GM12878 (cell line): ENCODE data around the gene IGF1R. TPM values are rescaled to one million over a fixed set of nuclear protein-coding genes. Genes with fewer than 3 reads are reported as not detected.
A peak's percentile ranks its signal among the peaks of the same experiment; 100 is the strongest.

Source experiments
- DPF2 ChIP-seq: fragments of 450-650 bp; IDR thresholded peaks from 2 replicates; pipeline ENCODE4 v1.6.1; 2017; ENCODE audit warnings: mild to moderate bottlenecking
- ESRRA ChIP-seq: IDR thresholded peaks from 2 replicates; pipeline ENCODE4 v1.6.1; 2012; ENCODE audit warnings: mild to moderate bottlenecking, low read length, improper control_type of control experiment
- HDGF ChIP-seq: fragments of 450-650 bp; IDR thresholded peaks from 2 replicates; pipeline ENCODE4 v1.6.1; 2016; ENCODE audit warnings: antibody characterized with exemption
- HSF1 ChIP-seq: fragments of 150-350 bp; IDR thresholded peaks from 2 replicates; pipeline ENCODE4 v1.6.1; 2014; ENCODE audit warnings: mild to moderate bottlenecking, low read depth, low read length
- IKZF2 ChIP-seq, 2 experiments: fragments of 450-650 bp; IDR thresholded peaks; 2 replicates each; pipeline ENCODE4 v1.6.1; 2017; ENCODE audit warnings: mild to moderate bottlenecking in 2 of 2, moderate library complexity in 2 of 2
- MLLT1 ChIP-seq: fragments of 450-650 bp; IDR thresholded peaks from 2 replicates; pipeline ENCODE4 v1.6.1; 2016; ENCODE audit warnings: mild to moderate bottlenecking
- MYB ChIP-seq: fragments of 150-350 bp; IDR thresholded peaks from 2 replicates; pipeline ENCODE4 v1.6.1; 2014; ENCODE audit warnings: mild to moderate bottlenecking, low read depth, low read length, borderline replicate concordance
- NR2F1 ChIP-seq: fragments of 450-650 bp; conservative IDR thresholded peaks from 2 replicates; pipeline ENCODE4 v1.6.1; 2017; ENCODE audit warnings: mild to moderate bottlenecking
- PBX3 ChIP-seq: IDR thresholded peaks from 2 replicates; pipeline ENCODE4 v1.6.1; 2011; ENCODE audit warnings: mild to moderate bottlenecking, low read depth, low read length, moderate library complexity; ENCODE audit not compliant: insufficient replicate concordance
- PKNOX1 ChIP-seq: fragments of 450-650 bp; IDR thresholded peaks from 2 replicates; pipeline ENCODE4 v1.6.1; 2016; ENCODE audit warnings: mild to moderate bottlenecking
- POLR2AphosphoS2 ChIP-seq: IDR thresholded peaks from 2 replicates; pipeline ENCODE4 v1.6.1; 2011; ENCODE audit warnings: low read depth, mild to moderate bottlenecking, low read length, improper control_type of control experiment, moderate library complexity
- USF1 ChIP-seq: IDR thresholded peaks from 2 replicates; pipeline ENCODE4 v1.6.1; 2011; ENCODE audit warnings: borderline replicate concordance, low read depth, mild to moderate bottlenecking, moderate library complexity, mixed read lengths, low read length; ENCODE audit not compliant: insufficient read depth; ENCODE audit errors: extremely low read length
- polyA plus RNA-seq, 11 experiments: library from polyadenylated mRNA; depleted of rRNA in 4 of 11; unstranded in 6 of 11; stranded (reverse) in 5 of 11; fragments of >200 nt; fragmentation: Nextera tagmentation in 4 of 11; fragmentation: Illumina TruSeq in 1 of 11; extraction: Ambion mirVana in 4 of 11; extraction: Trizol in 1 of 11; gene quantifications; 1 replicate in 1 of 11; 2 replicates in 10 of 11; pipeline versions ENCODE4 v1.2.1 to v1.2.3, GENCODE V29; 2011 to 2016; ENCODE audit warnings: inconsistent platforms in 2 of 11, missing spikeins in 2 of 11, low read depth in 1 of 11
- total RNA-seq, 4 experiments: library from RNA; depleted of rRNA in 3 of 4; stranded (reverse); fragments of >200 nt in 3 of 4; fragmentation: Illumina TruSeq in 1 of 4; extraction: Trizol in 1 of 4; gene quantifications; 2 replicates each; pipeline versions ENCODE4 v1.2.1 to v1.2.3, GENCODE V29; 2013 to 2021
- TF ChIP-seq, protein P1 (sequence below): fragments of 450-650 bp; IDR thresholded peaks from 2 replicates; pipeline ENCODE4 v1.6.1; 2017; ENCODE audit warnings: mild to moderate bottlenecking, moderate library complexity
- TF ChIP-seq, protein P2 (sequence below): IDR thresholded peaks from 2 replicates; pipeline ENCODE4 v1.6.1; 2012; ENCODE audit warnings: low read length, inconsistent platforms

Gene IGF1R
- total and polyA plus RNA-seq, 10 of the 15 experiments (the other 5 are each of a cell fraction or from before 2014, with no cell fraction given) = 0.03 to 2.7 (median 0.66) TPM

- TF ChIP-seq, protein P1, sequence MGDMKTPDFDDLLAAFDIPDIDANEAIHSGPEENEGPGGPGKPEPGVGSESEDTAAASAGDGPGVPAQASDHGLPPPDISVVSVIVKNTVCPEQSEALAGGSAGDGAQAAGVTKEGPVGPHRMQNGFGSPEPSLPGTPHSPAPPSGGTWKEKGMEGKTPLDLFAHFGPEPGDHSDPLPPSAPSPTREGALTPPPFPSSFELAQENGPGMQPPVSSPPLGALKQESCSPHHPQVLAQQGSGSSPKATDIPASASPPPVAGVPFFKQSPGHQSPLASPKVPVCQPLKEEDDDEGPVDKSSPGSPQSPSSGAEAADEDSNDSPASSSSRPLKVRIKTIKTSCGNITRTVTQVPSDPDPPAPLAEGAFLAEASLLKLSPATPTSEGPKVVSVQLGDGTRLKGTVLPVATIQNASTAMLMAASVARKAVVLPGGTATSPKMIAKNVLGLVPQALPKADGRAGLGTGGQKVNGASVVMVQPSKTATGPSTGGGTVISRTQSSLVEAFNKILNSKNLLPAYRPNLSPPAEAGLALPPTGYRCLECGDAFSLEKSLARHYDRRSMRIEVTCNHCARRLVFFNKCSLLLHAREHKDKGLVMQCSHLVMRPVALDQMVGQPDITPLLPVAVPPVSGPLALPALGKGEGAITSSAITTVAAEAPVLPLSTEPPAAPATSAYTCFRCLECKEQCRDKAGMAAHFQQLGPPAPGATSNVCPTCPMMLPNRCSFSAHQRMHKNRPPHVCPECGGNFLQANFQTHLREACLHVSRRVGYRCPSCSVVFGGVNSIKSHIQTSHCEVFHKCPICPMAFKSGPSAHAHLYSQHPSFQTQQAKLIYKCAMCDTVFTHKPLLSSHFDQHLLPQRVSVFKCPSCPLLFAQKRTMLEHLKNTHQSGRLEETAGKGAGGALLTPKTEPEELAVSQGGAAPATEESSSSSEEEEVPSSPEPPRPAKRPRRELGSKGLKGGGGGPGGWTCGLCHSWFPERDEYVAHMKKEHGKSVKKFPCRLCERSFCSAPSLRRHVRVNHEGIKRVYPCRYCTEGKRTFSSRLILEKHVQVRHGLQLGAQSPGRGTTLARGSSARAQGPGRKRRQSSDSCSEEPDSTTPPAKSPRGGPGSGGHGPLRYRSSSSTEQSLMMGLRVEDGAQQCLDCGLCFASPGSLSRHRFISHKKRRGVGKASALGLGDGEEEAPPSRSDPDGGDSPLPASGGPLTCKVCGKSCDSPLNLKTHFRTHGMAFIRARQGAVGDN = peak; percentile 66; the same call in 1 of the 2 replicates
- TF ChIP-seq HDGF (no peak), MYB (no peak), ESRRA (peak; percentile 25; the same call in 1 of the 2 replicates), PKNOX1 (peak; percentile 69; the same call in 1 of the 2 replicates), POLR2AphosphoS2 (no peak), IKZF2 (IDR thresholded peaks at IDR 0.05) (peak; percentile 40 to 48; a peak in 1 of 4 replicates), USF1 (no peak), MLLT1 (0 out of 2 replicates have a peak, but pooled peaks have one; percentile 49), HSF1 (no peak), NR2F1 (peak; percentile 61), PBX3 (no peak), DPF2 (0 out of 2 replicates have a peak, but pooled peaks have one; percentile 24)
- TF ChIP-seq, protein P2, sequence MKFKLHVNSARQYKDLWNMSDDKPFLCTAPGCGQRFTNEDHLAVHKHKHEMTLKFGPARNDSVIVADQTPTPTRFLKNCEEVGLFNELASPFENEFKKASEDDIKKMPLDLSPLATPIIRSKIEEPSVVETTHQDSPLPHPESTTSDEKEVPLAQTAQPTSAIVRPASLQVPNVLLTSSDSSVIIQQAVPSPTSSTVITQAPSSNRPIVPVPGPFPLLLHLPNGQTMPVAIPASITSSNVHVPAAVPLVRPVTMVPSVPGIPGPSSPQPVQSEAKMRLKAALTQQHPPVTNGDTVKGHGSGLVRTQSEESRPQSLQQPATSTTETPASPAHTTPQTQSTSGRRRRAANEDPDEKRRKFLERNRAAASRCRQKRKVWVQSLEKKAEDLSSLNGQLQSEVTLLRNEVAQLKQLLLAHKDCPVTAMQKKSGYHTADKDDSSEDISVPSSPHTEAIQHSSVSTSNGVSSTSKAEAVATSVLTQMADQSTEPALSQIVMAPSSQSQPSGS = no peak
- TF ChIP-seq, all 136 proteins: peak for 12
These were observed 332.5 kb downstream of the IGF1R start (continued) for GRCh38 chr15:98980899-98981228.
